SK-N-SH (cell line): Measurements from ENCODE around the gene EBF3. TPM values are rescaled to one million over a fixed set of nuclear protein-coding genes. Genes with fewer than 3 reads are reported as not detected.

Source experiments
- CTCF ChIA-PET: fragments of 300-600, 350-600 bp; formaldehyde crosslinking; extraction: SDS; loops from one replicate; lab custom pipeline; 2021; lab: Yijun Ruan, JAX
- POLR2A ChIA-PET: fragments of 350-600 bp; sonication (Branson Sonifier 250); formaldehyde crosslinking; extraction: SDS; loops from one replicate; lab custom pipeline; 2020; ENCODE audit warnings: antibody characterized with exemption, inconsistent platforms; lab: Yijun Ruan, JAX
- DNase-seq: peaks from one replicate; pipeline ENCODE4 v3.0.0; 2012
- H2AFZ ChIP-seq: fragments of 200-600 bp; sonication (generic); 2 replicates; pipeline ENCODE4 v1.8.1; 2016; ENCODE audit warnings: antibody characterized with exemption, mild to moderate bottlenecking, low read depth
- H3F3A ChIP-seq: fragments of 200-600 bp; sonication (generic); replicated peaks from 2 replicates; pipeline ENCODE3; 2016; ENCODE audit warnings: antibody characterized with exemption, mild to moderate bottlenecking; ENCODE audit not compliant: insufficient read depth
- H3K27ac ChIP-seq, 2 experiments: fragments of 200-500 bp in 1 of 2; fragments of 200-600 bp in 1 of 2; sonication (Bioruptor generic) in 1 of 2; sonication (generic), shearing (Covaris generic) in 1 of 2; 2 replicates each; pipeline versions ENCODE4 v1.5.1 to v1.6.1; 2014 to 2016; ENCODE audit warnings: low read depth in 2 of 2, inconsistent platforms in 1 of 2, low read length in 1 of 2, mild to moderate bottlenecking in 1 of 2, mixed read lengths in 1 of 2
- H3K27me3 ChIP-seq: fragments of 200-600 bp; sonication (generic), shearing (Covaris generic); 2 replicates; pipeline ENCODE4 v1.6.1; 2016; ENCODE audit warnings: mixed run types; ENCODE audit not compliant: insufficient read depth
- H3K36me3 ChIP-seq, 2 experiments: fragments of 200-500 bp in 1 of 2; fragments of 200-600 bp in 1 of 2; sonication (Bioruptor generic) in 1 of 2; sonication (generic) in 1 of 2; replicated peaks in 1 of 2; 2 replicates each; pipeline versions ENCODE3 to v1.5.1; 2014 to 2016; ENCODE audit warnings: low read length in 1 of 2, mild to moderate bottlenecking in 1 of 2; ENCODE audit not compliant: insufficient read depth in 2 of 2, control insufficient read depth in 1 of 2
- H3K4me1 ChIP-seq, 2 experiments: fragments of 200-500 bp in 1 of 2; fragments of 200-600 bp in 1 of 2; sonication (Bioruptor generic) in 1 of 2; sonication (generic), shearing (Covaris generic) in 1 of 2; 2 replicates each; pipeline versions ENCODE4 v1.5.1 to v1.6.1; 2014 to 2016; ENCODE audit warnings: low read depth in 1 of 2, low read length in 1 of 2, mixed run types in 1 of 2; ENCODE audit not compliant: insufficient read depth in 2 of 2, control insufficient read depth in 1 of 2
- H3K4me2 ChIP-seq: fragments of 200-600 bp; sonication (generic), shearing (Covaris generic); 2 replicates; pipeline ENCODE4 v1.6.1; 2017; ENCODE audit warnings: mixed run types
- H3K4me3 ChIP-seq, 2 experiments: fragments of 200-500 bp in 1 of 2; fragments of 200-600 bp in 1 of 2; sonication (Bioruptor generic) in 1 of 2; sonication (generic), shearing (Covaris generic) in 1 of 2; 2 replicates each; pipeline versions ENCODE4 v1.5.1 to v1.8.1; 2014 to 2016; ENCODE audit warnings: low read depth in 2 of 2, inconsistent platforms in 1 of 2, low read length in 1 of 2, mild to moderate bottlenecking in 1 of 2, mixed read lengths in 1 of 2, moderate library complexity in 1 of 2
- H3K79me2 ChIP-seq: fragments of 200-600 bp; sonication (generic); 2 replicates; pipeline ENCODE4 v1.8.1; 2017; ENCODE audit warnings: mild to moderate bottlenecking; ENCODE audit not compliant: insufficient read depth
- H3K9ac ChIP-seq: fragments of 200-600 bp; sonication (generic); 2 replicates; pipeline ENCODE4 v1.6.1; 2017; ENCODE audit warnings: mixed run types
- H3K9me2 ChIP-seq: fragments of 200-600 bp; sonication (generic); 2 replicates; pipeline ENCODE4 v1.6.1; 2017; ENCODE audit warnings: mixed run types
- H3K9me3 ChIP-seq: fragments of 200-600 bp; sonication (generic); 2 replicates; pipeline ENCODE4 v1.6.1; 2017; ENCODE audit warnings: mixed run types, mild to moderate bottlenecking, moderate library complexity
- H4K20me1 ChIP-seq: fragments of 200-600 bp; sonication (generic); 2 replicates; pipeline ENCODE4 v1.6.1; 2017; ENCODE audit warnings: mild to moderate bottlenecking, mixed run types; ENCODE audit not compliant: insufficient read depth
- CTCF ChIP-seq: fragments of 200-600 bp; sonication (generic); IDR thresholded peaks from 2 replicates; pipeline ENCODE4 v1.6.1; 2017; ENCODE audit warnings: antibody characterized with exemption, mild to moderate bottlenecking, moderate library complexity
- EP300 ChIP-seq, 2 experiments: IDR thresholded peaks; 2 replicates each; pipeline versions ENCODE4 v1.4.0 to v1.6.1; 2012; ENCODE audit warnings: borderline replicate concordance in 1 of 2, low read depth in 1 of 2, low read length in 1 of 2
- EZH2phosphoT487 ChIP-seq: fragments of 200-600 bp; sonication (generic); IDR thresholded peaks from 2 replicates; pipeline ENCODE4 v1.6.1; 2017; ENCODE audit warnings: low read depth, mixed run types, mild to moderate bottlenecking, antibody characterized with exemption, moderate library complexity, borderline replicate concordance
- MEF2A ChIP-seq: IDR thresholded peaks from 2 replicates; pipeline ENCODE4 v1.4.0; 2012; ENCODE audit warnings: low read depth, borderline replicate concordance
- MXI1 ChIP-seq: IDR thresholded peaks from 2 replicates; pipeline ENCODE4 v1.6.1; 2012; ENCODE audit warnings: mild to moderate bottlenecking, low read depth, low read length, improper control_type of control experiment
- POLR2AphosphoS5 ChIP-seq: IDR thresholded peaks from 2 replicates; pipeline ENCODE4 v1.6.1; 2012; ENCODE audit warnings: low read depth, low read length
- SIN3A ChIP-seq: IDR thresholded peaks from 2 replicates; pipeline ENCODE4 v1.6.1; 2012; ENCODE audit warnings: low read depth, mild to moderate bottlenecking, low read length, moderate library complexity, borderline replicate concordance
- TCF12 ChIP-seq: IDR thresholded peaks from 2 replicates; pipeline ENCODE4 v1.4.0; 2012
- TEAD4 ChIP-seq: IDR thresholded peaks from 2 replicates; pipeline ENCODE4 v1.4.0; 2012; ENCODE audit warnings: mild to moderate bottlenecking, borderline replicate concordance; ENCODE audit not compliant: insufficient read depth
- YY1 ChIP-seq: IDR thresholded peaks from 2 replicates; pipeline ENCODE4 v1.4.0; 2012; ENCODE audit warnings: low read depth, mild to moderate bottlenecking
- WGBS: methylation state at CpG from one replicate; pipeline ENCODE4 v1.1.6; 2017; ENCODE audit warnings: low lambda C conversion rate; 5-methylcytosine and 5-hydroxymethylcytosine counted together
- polyA plus RNA-seq, 3 experiments: library from polyadenylated mRNA; depleted of rRNA; stranded (reverse); fragments of >200 nt; gene quantifications; 2 replicates each; pipeline ENCODE4 v1.2.3, GENCODE V29; 2012
- TF ChIP-seq, protein P1 (sequence below): IDR thresholded peaks from 2 replicates; pipeline ENCODE4; 2012
- TF ChIP-seq, protein P2 (sequence below): IDR thresholded peaks from 2 replicates; pipeline ENCODE4 v1.4.0; 2012; ENCODE audit warnings: low read depth, borderline replicate concordance
- TF ChIP-seq, protein P3 (sequence below): IDR thresholded peaks from 2 replicates; pipeline ENCODE4 v1.4.0; 2012; ENCODE audit warnings: low read depth, borderline replicate concordance

Gene EBF3
- polyA plus RNA-seq, 1 of the 3 experiments (the other 2 are of a cell fraction) = not detected

DNA sequence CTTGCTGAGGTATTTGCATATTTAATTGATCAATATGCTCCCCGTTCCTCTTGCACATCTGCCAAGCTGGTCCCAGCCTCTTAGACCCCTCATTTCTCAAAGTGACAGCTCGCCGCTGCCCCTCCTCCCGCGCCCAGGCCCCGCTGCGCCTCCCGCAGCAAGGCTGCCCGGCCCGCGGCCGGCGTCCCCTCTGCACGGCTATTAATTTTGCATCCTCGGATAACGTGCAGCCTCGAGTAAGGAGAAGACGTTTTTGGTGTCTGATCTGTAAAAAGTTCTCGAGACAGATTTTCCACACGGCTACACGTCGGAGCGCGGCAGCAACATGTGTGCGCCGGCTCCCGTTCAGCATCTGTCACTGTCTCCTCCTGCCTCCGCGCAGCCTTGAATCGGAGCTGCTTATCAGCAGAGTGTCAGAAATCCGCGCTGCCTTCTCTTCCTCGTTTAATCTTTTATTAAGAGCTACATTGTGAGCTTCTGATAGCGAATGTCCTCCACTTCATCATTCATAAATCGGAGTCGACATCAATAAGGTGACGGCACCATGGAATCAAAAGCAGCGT is 65.3 kb downstream of the EBF3 start:
- POLR2A ChIA-PET = no interaction called here
- no peak for DNase-seq
- Histone ChIP-seq H3K9me3 (no peaks in the 10 kb centered on the region), H3K79me2 (no peaks in the 10 kb centered on the region), H3K4me1 (peaks cover 0 to 2% of the 10 kb centered on the region in 2 experiments; a peak in 1 of 4 replicates), H3K4me2 (no peak overlapping the region), H2AFZ (no peak overlapping the region), H3K9ac (no peak overlapping the region), H3K9me2 (no peaks in the 10 kb centered on the region), H4K20me1 (no peaks in the 10 kb centered on the region), H3K27me3 (no peaks in the 10 kb centered on the region), H3K27ac (no peak overlapping the region), H3F3A (no peaks in the 10 kb centered on the region), H3K36me3 (no peaks in the 10 kb centered on the region), H3K4me3 (no peak overlapping the region)
- 38% methylated on average over 38 of the region's 38 CpGs for WGBS
- TF ChIP-seq SIN3A = no peak
- TF ChIP-seq, protein P1, sequence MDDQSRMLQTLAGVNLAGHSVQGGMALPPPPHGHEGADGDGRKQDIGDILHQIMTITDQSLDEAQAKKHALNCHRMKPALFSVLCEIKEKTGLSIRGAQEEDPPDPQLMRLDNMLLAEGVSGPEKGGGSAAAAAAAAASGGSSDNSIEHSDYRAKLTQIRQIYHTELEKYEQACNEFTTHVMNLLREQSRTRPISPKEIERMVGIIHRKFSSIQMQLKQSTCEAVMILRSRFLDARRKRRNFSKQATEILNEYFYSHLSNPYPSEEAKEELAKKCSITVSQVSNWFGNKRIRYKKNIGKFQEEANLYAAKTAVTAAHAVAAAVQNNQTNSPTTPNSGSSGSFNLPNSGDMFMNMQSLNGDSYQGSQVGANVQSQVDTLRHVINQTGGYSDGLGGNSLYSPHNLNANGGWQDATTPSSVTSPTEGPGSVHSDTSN = no peak
- TF ChIP-seq, protein P2, sequence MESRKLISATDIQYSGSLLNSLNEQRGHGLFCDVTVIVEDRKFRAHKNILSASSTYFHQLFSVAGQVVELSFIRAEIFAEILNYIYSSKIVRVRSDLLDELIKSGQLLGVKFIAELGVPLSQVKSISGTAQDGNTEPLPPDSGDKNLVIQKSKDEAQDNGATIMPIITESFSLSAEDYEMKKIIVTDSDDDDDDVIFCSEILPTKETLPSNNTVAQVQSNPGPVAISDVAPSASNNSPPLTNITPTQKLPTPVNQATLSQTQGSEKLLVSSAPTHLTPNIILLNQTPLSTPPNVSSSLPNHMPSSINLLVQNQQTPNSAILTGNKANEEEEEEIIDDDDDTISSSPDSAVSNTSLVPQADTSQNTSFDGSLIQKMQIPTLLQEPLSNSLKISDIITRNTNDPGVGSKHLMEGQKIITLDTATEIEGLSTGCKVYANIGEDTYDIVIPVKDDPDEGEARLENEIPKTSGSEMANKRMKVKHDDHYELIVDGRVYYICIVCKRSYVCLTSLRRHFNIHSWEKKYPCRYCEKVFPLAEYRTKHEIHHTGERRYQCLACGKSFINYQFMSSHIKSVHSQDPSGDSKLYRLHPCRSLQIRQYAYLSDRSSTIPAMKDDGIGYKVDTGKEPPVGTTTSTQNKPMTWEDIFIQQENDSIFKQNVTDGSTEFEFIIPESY = no peak
- TF ChIP-seq EZH2phosphoT487 = no peak
- TF ChIP-seq CTCF = no peak
- no peak for TF ChIP-seq YY1
- no peak for TF ChIP-seq MXI1
- no peak for TF ChIP-seq TCF12
- no peak for TF ChIP-seq MEF2A
- TF ChIP-seq POLR2AphosphoS5 = no peak
- TF ChIP-seq, protein P3, sequence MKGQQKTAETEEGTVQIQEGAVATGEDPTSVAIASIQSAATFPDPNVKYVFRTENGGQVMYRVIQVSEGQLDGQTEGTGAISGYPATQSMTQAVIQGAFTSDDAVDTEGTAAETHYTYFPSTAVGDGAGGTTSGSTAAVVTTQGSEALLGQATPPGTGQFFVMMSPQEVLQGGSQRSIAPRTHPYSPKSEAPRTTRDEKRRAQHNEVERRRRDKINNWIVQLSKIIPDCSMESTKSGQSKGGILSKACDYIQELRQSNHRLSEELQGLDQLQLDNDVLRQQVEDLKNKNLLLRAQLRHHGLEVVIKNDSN = no peak
- TF ChIP-seq TEAD4 = no peak
- TF ChIP-seq EP300 (IDR thresholded peaks at IDR 0.05; ENCODE audit: borderline replicate concordance in 1 of 2, low read depth in 1 of 2, low read length in 1 of 2) = no peak
- CTCF ChIA-PET = interaction anchor here (0.7 to 0.9 kb wide), 2 partner anchors 10 to 33 kb away, joined by 3 read pairs; no protein-coding TSS in a partner anchor
